ENCODE measurements around the gene WNT5A.

WNT5A gene

DNA sequence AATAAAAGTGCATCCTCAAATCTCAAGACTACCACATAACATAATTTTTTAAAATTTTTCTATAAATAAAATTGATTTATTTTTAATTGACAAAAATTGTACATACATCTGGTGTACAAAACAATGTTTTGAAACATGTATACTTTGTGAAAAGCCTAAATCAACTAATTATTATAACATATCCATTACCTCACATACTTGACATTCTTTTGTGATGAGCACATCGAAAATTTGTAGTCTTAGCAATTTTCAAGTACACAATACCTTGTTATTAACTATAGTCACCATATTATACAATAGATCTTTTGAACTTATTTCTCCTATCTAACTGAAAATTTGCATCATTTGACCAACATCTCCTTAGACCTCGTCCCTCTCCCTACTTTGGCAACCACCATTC is 7.9 kb upstream of the WNT5A start:
- Histone ChIP-seq H3K36me3 (replicated peaks) (no peaks in the 10 kb centered on the region), H3K9me3 (no peaks in the 10 kb centered on the region), H3K4me1 (no peaks in the 10 kb centered on the region), H3K27me3 (ENCODE audit: low read depth) (no peaks in the 10 kb centered on the region), H3K4me3 (no peak overlapping the region)
- in situ Hi-C loops (cut with MboI; ENCODE audit: low sequenced_read_pairs) = loop anchor here (25.0 kb wide), 1 partner anchor 767 kb away; no protein-coding TSS in a partner anchor
- DNase-seq (ENCODE audit: low spot score in 2 of 2) = no peak

DNA sequence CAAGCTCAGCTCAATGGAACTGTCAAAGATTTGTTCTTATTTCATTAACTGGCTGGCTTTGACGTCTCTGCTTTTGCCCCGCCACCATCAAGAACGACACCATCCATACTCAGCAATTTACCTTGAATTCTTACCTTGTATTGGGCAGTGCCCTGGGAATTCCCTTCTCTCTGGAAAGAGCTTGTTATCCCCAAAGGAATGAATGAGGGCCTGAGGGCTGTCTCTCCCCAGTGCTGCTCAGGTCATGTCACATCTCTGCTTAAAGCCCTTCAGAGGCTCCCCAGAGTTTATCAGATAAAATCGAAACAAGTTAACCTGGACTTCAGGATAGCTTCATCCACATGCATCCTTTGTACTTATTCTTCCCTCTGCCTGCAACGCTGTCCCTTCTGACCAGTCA is 5.9 kb upstream of the WNT5A start:
- no peak for DNase-seq (ENCODE audit: low spot score in 2 of 2)
- Histone ChIP-seq H3K36me3 (replicated peaks) (no peaks in the 10 kb centered on the region), H3K4me3 (no peak overlapping the region), H3K9me3 (no peaks in the 10 kb centered on the region), H3K27me3 (ENCODE audit: low read depth) (no peaks in the 10 kb centered on the region), H3K4me1 (no peaks in the 10 kb centered on the region)
- in situ Hi-C loops (cut with MboI; ENCODE audit: low sequenced_read_pairs) = loop anchor here (25.0 kb wide), 1 partner anchor 769 kb away; no protein-coding TSS in a partner anchor

DNA sequence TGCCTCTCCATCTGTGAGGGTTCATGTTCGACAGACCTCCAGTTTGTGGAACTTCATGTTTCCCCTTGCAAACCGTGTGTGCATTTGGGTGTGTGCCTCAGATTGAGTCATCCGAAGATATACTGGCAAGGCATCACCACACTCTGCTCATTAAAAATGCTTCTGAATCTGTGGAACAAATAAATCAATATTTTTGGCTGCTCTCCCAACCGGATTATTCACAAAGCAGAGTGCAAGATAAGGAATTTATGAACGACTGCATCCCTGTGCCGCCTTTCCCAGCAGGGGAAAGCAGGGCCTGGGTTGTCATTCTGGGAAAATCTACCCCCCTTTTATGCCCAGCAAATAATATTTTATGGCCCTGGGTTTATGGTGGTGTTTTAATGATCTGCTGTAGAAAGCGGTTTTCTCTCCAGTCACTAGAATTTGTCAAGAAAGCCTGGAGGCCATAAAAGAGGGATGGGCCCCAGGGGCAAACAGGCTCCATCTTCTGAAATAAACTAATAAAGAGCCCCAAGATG is 4.2 kb upstream of the WNT5A start:
- DNase-seq (ENCODE audit: low spot score in 2 of 2) = no peak
- Histone ChIP-seq H3K36me3 (replicated peaks) (no peaks in the 10 kb centered on the region), H3K9me3 (no peaks in the 10 kb centered on the region), H3K27me3 (ENCODE audit: low read depth) (no peaks in the 10 kb centered on the region), H3K4me1 (no peaks in the 10 kb centered on the region), H3K4me3 (no peak overlapping the region)
- in situ Hi-C loops (cut with MboI; ENCODE audit: low sequenced_read_pairs) = loop anchor here (25.0 kb wide), 1 partner anchor 771 kb away; no protein-coding TSS in a partner anchor

DNA sequence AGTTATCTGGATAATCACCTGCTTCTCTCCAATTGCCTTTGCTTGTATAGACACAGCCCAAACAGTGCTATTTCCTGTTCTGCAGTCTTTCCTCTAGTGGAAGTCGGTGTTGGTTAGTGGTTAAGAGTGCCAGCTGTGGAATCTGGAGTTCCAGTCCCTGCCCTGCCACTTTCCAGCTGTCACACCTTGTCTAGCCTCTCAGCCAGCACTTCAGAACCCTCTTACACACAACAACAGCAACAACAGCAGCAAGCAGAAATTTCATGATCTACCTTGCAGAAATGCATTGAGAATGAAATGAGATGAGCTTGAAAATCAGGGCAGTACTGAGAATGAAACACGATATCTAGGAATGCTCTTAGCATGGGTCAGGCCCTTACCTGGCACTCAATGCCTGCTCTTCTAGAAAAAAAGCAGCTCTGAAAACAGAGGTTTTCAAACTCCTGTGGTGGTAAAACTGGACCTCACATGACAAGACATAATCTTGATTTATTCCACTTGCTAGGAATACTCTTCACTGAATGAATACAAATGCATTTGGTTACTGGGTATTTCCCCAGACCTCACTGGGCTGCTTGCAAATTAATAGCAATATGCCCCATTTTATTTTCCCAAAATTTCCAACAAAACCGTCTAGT is 3.3 kb upstream of the WNT5A start:
- no peaks in the 10 kb centered on the region for H3K36me3 ChIP-seq (replicated peaks)
- in situ Hi-C loops (cut with MboI; ENCODE audit: low sequenced_read_pairs) = loop anchor here (25.0 kb wide), 1 partner anchor 772 kb away; no protein-coding TSS in a partner anchor
- H3K4me3 ChIP-seq = no peak overlapping the region
- H3K9me3 ChIP-seq = no peaks in the 10 kb centered on the region
- 0 out of 2 replicates have a peak, but pooled peaks cover 2% of the 10 kb centered on the region for H3K4me1 ChIP-seq
- H3K27me3 ChIP-seq (ENCODE audit: low read depth) = no peaks in the 10 kb centered on the region
- DNase-seq (ENCODE audit: low spot score in 2 of 2) = no peak

DNA sequence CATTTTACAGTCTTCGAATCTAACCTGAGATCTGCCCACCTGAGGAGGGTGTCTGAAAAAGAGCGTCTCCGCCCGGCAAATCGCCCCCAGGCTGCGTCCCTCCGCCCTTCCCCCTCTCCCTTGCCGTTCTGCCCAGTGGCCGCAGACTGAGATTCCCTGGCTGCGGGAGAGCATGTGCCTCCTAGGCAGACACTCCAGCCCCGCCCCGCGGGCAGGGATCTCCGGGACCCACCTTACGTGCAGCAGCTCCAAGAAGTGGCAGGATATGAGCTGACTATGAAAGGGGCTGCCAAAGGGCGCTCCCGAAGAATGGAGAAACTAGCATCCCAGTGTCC is 2.7 kb upstream of the WNT5A start:
- in situ Hi-C loops (cut with MboI; ENCODE audit: low sequenced_read_pairs) = loop anchor here (10.0 to 25.0 kb wide), 4 partner anchors 235 to 773 kb away; no protein-coding TSS in a partner anchor
- H3K4me3 ChIP-seq = no peak overlapping the region

DNA sequence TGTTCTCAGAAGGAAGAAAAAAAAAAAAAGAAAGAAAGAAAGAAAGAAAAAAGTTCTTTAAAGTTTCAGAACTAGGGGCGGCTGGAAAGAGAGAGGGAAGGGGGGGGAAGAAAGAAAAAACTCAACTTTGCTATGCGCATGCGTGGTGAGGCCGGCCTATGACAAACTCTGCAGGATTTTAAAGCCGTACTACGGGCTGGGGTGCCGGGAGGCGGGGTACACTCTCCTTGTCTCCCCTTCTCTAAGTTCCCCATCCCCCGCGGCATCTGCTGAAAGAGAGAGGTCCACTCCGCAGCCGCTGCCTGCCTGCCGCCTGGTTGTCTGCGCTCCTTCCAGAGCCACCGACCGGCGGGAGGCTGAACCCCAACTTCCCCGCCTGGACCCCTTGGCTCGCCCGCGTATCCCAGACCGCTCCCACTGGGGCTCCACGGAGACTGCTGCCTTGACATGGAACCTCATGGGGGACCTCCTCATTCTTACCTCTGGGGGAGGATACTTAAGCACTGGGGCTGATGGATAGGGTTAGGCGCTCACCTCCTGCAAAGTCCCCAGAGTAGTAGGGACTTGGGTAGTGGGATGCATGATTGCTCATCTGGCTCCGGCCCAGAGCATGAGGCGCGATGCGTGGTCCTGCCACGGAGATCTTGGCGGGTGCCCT is 1.4 kb upstream of the WNT5A start:
- peak overlapping the region; percentile 66 for H3K4me3 ChIP-seq
- H3K4me1 ChIP-seq = peaks cover 2% of the 10 kb centered on the region; the same call in 1 of the 2 replicates
- no peaks in the 10 kb centered on the region for H3K9me3 ChIP-seq
- H3K27me3 ChIP-seq (ENCODE audit: low read depth) = no peaks in the 10 kb centered on the region
- no peaks in the 10 kb centered on the region for H3K36me3 ChIP-seq (replicated peaks)
- in situ Hi-C loops (cut with MboI; ENCODE audit: low sequenced_read_pairs) = loop anchor here (10.0 to 25.0 kb wide), 4 partner anchors 236 to 774 kb away; no protein-coding TSS in a partner anchor
- DNase-seq (ENCODE audit: low spot score in 2 of 2) = peak; percentile 55 to 71

More for the DNA sequence above, 2.7 kb upstream of the WNT5A start:
- H3K4me1 ChIP-seq = peaks cover 2% of the 10 kb centered on the region; the same call in 1 of the 2 replicates
- H3K36me3 ChIP-seq (replicated peaks) = no peaks in the 10 kb centered on the region
- no peaks in the 10 kb centered on the region for H3K9me3 ChIP-seq
- no peak for DNase-seq (ENCODE audit: low spot score in 2 of 2)
- H3K27me3 ChIP-seq (ENCODE audit: low read depth) = no peaks in the 10 kb centered on the region

DNA sequence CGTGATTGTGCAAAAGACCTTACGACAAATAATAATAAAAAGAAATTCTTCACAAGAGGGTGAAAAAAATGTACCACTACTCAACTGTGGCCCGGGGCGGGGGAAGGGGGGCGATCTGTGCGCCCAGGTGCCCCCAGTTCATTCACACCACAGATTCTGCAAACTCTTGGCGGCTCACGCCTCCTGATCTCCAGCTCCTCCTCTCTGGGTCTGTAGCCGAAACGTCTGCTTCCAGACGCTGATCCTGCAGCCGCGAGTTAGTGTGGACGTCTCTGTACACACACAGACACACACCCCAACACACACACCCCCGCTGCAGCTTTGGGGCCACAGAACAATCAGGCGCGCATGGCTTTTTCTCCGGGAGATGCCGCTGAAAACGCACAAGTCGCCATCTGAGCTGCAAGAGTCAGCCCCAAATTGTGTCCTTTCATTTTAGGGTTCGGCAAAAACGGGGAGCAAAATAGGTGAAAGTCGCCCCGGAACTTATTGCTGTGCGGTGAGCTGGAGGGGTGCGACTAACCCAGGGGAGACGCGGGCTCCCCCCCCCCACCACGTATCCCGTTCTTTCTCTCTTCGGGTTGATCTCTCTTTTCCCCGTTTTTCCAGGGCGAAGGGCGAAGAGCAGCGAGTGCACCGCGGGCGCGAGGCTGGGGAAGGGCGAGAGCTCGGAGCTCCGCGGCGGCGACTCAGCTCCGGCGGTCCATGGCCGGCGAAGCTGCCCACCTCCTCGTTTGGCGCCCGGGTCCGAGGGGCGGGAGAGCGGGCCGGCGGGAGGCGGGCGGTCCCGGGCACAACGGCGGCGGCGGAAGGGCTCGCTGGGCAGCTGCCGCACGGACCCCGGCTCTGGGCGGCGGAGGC is 505 bp upstream of the WNT5A start:
- in situ Hi-C loops (cut with MboI; ENCODE audit: low sequenced_read_pairs) = loop anchor here (10.0 to 25.0 kb wide), 4 partner anchors 237 to 775 kb away; no protein-coding TSS in a partner anchor
- H3K4me1 ChIP-seq = peaks cover 2% of the 10 kb centered on the region; the same call in 1 of the 2 replicates
- no peaks in the 10 kb centered on the region for H3K27me3 ChIP-seq (ENCODE audit: low read depth)
- peak overlapping the region; percentile 66 for H3K4me3 ChIP-seq
- DNase-seq (ENCODE audit: low spot score in 2 of 2) = peak; percentile 50 to 72
- H3K9me3 ChIP-seq = no peaks in the 10 kb centered on the region
- no peaks in the 10 kb centered on the region for H3K36me3 ChIP-seq (replicated peaks)

DNA sequence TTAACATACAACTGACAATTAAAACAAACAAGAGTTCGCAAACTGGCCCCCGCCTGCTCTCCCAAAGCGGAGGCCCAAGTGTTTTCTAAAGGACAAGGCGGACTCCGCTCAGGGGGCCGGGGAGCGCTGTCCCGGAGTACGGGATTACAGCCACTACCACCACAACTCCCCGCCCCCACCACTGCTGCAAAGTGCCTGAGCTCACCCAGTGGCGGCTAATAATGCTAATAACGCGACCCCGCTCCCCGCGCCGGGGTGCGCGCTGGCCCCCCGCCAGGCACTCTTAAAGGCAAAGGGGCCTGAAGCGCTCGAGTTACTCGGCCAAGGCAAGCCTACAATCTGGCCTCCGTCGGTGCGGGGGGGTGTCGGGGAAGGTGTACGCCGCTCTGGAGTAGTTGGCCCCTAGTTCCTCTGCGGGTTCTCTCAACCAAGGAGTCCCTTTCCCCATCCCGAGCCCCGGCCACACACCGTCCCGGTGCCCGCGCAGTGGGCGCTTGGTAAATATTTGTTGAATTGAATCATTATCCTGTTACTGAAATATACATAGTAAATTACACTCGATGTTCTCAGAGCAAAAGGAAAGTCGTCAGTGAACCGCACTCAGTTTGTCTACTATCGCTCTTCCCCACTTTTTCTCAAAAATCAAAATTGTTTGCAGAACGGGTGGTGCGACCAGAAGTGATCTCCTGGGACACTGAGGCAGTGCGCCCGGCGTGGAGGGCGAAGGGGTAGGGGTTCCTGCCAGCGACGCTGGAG is 827 bp downstream of the WNT5A start:
- in situ Hi-C loops (cut with MboI; ENCODE audit: low sequenced_read_pairs) = loop anchor here (10.0 to 25.0 kb wide), 4 partner anchors 239 to 776 kb away; no protein-coding TSS in a partner anchor
- H3K36me3 ChIP-seq (replicated peaks) = no peaks in the 10 kb centered on the region
- peak overlapping the region; percentile 66 for H3K4me3 ChIP-seq
- H3K4me1 ChIP-seq = peaks cover 2% of the 10 kb centered on the region; the same call in 1 of the 2 replicates
- DNase-seq (ENCODE audit: low spot score in 2 of 2) = peak; percentile 44 to 85
- no peaks in the 10 kb centered on the region for H3K27me3 ChIP-seq (ENCODE audit: low read depth)
- no peaks in the 10 kb centered on the region for H3K9me3 ChIP-seq

DNA sequence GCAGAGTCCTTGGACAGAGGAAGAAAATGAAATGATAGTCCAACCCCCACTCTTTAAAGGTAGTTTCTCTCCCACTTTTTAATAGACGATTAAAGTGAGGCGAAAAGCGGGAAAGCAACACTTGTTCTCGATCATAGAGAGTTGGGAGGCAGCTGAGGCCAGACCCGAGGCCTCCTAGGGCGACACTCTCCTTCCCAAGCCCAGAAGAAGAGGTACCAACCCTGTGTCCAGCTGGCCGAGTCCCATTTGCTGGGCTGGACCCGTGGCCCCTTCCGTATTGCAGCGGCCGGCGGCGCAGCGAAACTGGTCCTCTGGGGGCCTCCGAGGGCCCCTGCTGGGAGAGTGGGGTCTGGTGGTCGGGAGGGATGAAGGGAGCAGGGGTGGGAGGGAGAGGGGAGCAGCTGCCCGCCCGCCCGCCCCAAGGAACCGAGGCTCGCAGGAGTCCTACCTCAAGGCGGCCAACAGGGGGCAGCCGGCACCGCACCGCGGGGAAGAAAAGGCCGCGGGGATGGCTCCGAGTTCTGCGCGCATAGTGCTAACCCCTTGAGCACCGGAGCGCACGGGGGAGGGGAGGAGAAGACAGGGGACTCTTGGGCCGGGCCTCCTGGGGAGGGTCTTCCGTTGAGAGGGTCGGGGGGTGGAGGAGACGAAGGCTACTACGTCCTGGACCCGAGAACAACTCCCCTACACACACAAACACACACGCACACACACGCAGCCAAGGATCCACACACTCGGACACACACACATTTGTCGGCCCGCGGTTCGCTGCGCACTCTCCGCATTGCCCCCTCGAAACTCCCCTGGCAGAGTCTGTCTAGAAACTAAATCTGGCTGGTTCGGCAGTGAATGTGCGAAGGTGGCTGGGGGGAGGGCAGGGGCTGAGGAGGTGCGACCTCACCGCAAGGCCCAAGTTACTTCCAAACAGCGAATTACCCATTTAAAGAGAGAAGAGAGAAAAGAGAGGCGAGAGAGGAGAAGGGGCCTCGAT is 2.0 kb downstream of the WNT5A start:
- in situ Hi-C loops (cut with MboI; ENCODE audit: low sequenced_read_pairs) = loop anchor here (10.0 to 25.0 kb wide), 4 partner anchors 240 to 777 kb away; no protein-coding TSS in a partner anchor
- Histone ChIP-seq H3K27me3 (ENCODE audit: low read depth) (no peaks in the 10 kb centered on the region), H3K36me3 (replicated peaks) (no peaks in the 10 kb centered on the region), H3K4me3 (peak overlapping the region; percentile 66), H3K9me3 (no peaks in the 10 kb centered on the region), H3K4me1 (peaks cover 2% of the 10 kb centered on the region; the same call in 1 of the 2 replicates)
- DNase-seq (ENCODE audit: low spot score in 2 of 2) = peak; percentile 80 to 90

DNA sequence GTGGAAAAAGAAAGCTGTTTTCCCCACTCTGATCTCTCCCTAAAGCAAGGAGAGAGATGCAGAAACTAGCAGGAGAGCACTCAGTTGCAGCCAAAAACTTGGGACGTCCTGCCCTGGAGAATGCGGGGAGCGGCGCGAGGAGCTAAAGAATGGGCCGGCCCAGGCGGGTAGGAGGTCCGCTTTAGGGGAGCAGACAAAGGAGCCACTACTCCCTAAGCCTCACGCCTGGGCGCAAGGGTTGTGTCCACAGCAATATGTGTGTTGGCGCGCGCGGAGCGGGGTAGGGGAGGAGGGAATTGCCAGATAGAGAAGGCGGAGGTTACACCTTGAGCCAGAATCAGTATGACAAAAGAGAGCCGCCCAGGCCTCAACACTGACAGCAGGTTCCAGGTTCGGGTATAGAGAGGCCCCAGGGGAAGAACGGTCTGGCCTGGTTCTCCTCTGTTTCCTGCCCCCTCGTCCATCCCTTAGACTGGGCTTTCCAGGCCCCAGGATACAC is 2.9 kb downstream of the WNT5A start:
- H3K9me3 ChIP-seq = no peaks in the 10 kb centered on the region
- H3K4me1 ChIP-seq = peaks cover 2% of the 10 kb centered on the region; the same call in 1 of the 2 replicates
- H3K27me3 ChIP-seq (ENCODE audit: low read depth) = no peaks in the 10 kb centered on the region
- in situ Hi-C loops (cut with MboI; ENCODE audit: low sequenced_read_pairs) = loop anchor here (10.0 to 25.0 kb wide), 4 partner anchors 241 to 778 kb away; no protein-coding TSS in a partner anchor
- H3K36me3 ChIP-seq (replicated peaks) = no peaks in the 10 kb centered on the region
- H3K4me3 ChIP-seq = no peak overlapping the region
- no peak for DNase-seq (ENCODE audit: low spot score in 2 of 2)

DNA sequence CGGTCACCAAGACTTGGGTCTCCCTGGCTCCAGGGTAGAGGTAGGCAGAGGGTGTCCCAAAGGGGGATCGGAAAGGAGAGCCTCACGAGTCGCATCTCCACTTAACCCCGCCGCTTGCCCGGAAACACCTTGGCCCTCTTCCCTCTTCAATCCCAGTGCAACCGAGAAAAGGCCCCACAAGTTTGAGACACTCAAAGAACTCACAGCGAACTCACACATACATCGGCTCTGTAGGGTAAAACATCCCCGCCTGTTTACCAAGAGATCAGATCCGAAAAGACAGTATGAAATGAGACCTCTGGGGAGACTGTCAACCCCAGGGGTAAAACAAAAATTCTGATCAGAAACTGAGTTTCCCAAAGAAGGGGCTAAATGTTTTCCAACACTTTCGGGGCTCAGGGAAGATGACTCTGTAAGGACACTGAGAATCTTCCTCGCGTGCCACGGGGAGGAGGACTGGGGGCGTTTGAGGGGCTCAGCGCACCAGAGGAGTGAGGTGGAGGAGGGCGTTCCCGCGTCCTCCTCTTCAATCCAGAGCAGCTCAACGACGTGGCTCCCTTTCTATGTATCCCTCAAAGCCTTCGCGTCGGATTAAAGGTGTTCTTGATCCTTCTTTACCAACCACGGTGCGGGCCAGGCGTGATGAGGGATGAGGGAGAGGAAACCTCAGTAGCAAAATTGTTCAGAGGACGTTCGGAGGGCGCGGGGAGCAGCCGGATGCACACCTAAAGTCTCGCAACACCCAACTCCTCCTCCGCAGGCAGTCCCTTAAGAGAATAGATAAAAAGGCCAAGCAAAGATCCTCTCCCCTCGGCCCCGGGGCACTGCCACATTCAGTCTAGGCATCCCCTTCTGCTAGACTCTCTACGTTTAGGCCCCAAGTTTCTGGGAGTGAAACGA is 3.7 kb downstream of the WNT5A start:
- H3K36me3 ChIP-seq (replicated peaks) = peaks cover 3% of the 10 kb centered on the region
- H3K9me3 ChIP-seq = no peaks in the 10 kb centered on the region
- H3K4me3 ChIP-seq = no peak overlapping the region
- H3K4me1 ChIP-seq = peaks cover 2% of the 10 kb centered on the region; the same call in 1 of the 2 replicates
- in situ Hi-C loops (cut with MboI; ENCODE audit: low sequenced_read_pairs) = loop anchor here (10.0 to 25.0 kb wide), 4 partner anchors 241 to 779 kb away; no protein-coding TSS in a partner anchor
- no peaks in the 10 kb centered on the region for H3K27me3 ChIP-seq (ENCODE audit: low read depth)
- DNase-seq (ENCODE audit: low spot score in 2 of 2) = no peak
